ENCODE results near the gene MSL3B.

MSL3B gene

DNA sequence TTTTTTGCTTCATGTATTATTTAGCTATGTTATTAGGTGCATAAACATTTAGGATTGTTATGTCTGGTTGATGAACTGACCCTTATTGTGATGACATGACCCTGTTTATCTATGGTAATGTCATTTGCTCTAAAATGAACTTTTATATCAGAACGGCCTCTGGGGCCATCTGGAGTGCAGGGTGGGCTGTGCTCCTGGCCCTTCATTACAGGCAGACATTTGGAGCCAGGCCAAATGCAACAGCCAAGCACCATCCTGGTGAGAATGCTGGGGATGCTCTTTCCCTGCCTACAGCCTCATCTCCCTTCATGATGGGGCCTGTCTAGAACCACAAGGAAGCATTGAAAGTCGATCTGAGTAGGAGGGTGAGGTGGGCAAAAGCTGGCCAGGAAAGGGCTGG is 51.9 kb downstream of the MSL3B start:
- DNase-seq: no peak

- no peak for DNase-seq
Observed at GRCh38 chr2:233815861-233816260, 52.3 kb downstream of the MSL3B start.
